GM12878 (cell line): ENCODE results near the gene MRPL33. TPM values are rescaled to one million over a fixed set of nuclear protein-coding genes. Genes with fewer than 3 reads are reported as not detected.

Experiments used
- BCLAF1 ChIP-seq: fragments of 450-650 bp; IDR thresholded peaks from 2 replicates; pipeline ENCODE4 v1.6.1; 2017; ENCODE audit warnings: antibody characterized with exemption, mild to moderate bottlenecking, moderate library complexity
- CBX3 ChIP-seq: fragments of 200-600 bp; sonication (generic); IDR thresholded peaks from 2 replicates; pipeline ENCODE4 v1.6.1; 2016; ENCODE audit warnings: low read depth, borderline replicate concordance
- CREM ChIP-seq: IDR thresholded peaks from 2 replicates; pipeline ENCODE4 v1.6.1; 2014; ENCODE audit warnings: antibody characterized with exemption, low read depth
- DPF2 ChIP-seq: fragments of 450-650 bp; IDR thresholded peaks from 2 replicates; pipeline ENCODE4 v1.6.1; 2017; ENCODE audit warnings: mild to moderate bottlenecking
- ETV6 ChIP-seq, 2 experiments: fragments of 450-650 bp in 1 of 2; IDR thresholded peaks in 1 of 2; conservative IDR thresholded peaks in 1 of 2; 2 replicates each; pipeline ENCODE4 v1.6.1; 2014; ENCODE audit warnings: antibody characterized with exemption in 1 of 2, borderline replicate concordance in 1 of 2, low read depth in 1 of 2, mild to moderate bottlenecking in 1 of 2, moderate library complexity in 1 of 2
- MAX ChIP-seq: IDR thresholded peaks from 2 replicates; pipeline ENCODE4 v1.6.1; 2012; ENCODE audit warnings: low read depth, low read length, improper control_type of control experiment
- MLLT1 ChIP-seq: fragments of 450-650 bp; IDR thresholded peaks from 2 replicates; pipeline ENCODE4 v1.6.1; 2016; ENCODE audit warnings: mild to moderate bottlenecking
- MYB ChIP-seq: fragments of 150-350 bp; IDR thresholded peaks from 2 replicates; pipeline ENCODE4 v1.6.1; 2014; ENCODE audit warnings: mild to moderate bottlenecking, low read depth, low read length, borderline replicate concordance
- NR2C1 ChIP-seq: fragments of 450-650 bp; IDR thresholded peaks from 2 replicates; pipeline ENCODE4 v1.6.1; 2017; ENCODE audit warnings: antibody characterized with exemption, mild to moderate bottlenecking, moderate library complexity
- NRF1 ChIP-seq: conservative IDR thresholded peaks from 2 replicates; pipeline ENCODE4 v1.6.1; 2011; ENCODE audit warnings: mild to moderate bottlenecking, low read depth, low read length, improper control_type of control experiment
- PKNOX1 ChIP-seq: fragments of 450-650 bp; IDR thresholded peaks from 2 replicates; pipeline ENCODE4 v1.6.1; 2016; ENCODE audit warnings: mild to moderate bottlenecking
- POLR2A ChIP-seq: IDR thresholded peaks from 2 replicates; pipeline ENCODE4 v1.6.1; 2011; ENCODE audit warnings: low read depth, mild to moderate bottlenecking, low read length
- RAD51 ChIP-seq: fragments of 450-650 bp; IDR thresholded peaks from 2 replicates; pipeline ENCODE4 v1.6.1; 2016; ENCODE audit warnings: moderate library complexity, mild to moderate bottlenecking, inconsistent platforms
- RB1 ChIP-seq: fragments of 450-650 bp; formaldehyde crosslinking; IDR thresholded peaks from 2 replicates; pipeline ENCODE4 v1.6.1; 2017; ENCODE audit warnings: mild to moderate bottlenecking, borderline replicate concordance
- SMAD1 ChIP-seq: fragments of 450-650 bp; IDR thresholded peaks from 2 replicates; pipeline ENCODE4 v1.6.1; 2018; ENCODE audit warnings: mild to moderate bottlenecking, low read depth; ENCODE audit not compliant: partially characterized antibody
- TAF1 ChIP-seq: IDR thresholded peaks from 2 replicates; pipeline ENCODE4 v1.6.1; 2011; ENCODE audit warnings: mild to moderate bottlenecking, low read depth, low read length, borderline replicate concordance
- TBL1XR1 ChIP-seq: IDR thresholded peaks from 2 replicates; pipeline ENCODE4 v1.6.1; 2012; ENCODE audit warnings: low read depth, low read length, improper control_type of control experiment
- USF1 ChIP-seq: IDR thresholded peaks from 2 replicates; pipeline ENCODE4 v1.6.1; 2011; ENCODE audit warnings: borderline replicate concordance, low read depth, mild to moderate bottlenecking, moderate library complexity, mixed read lengths, low read length; ENCODE audit not compliant: insufficient read depth; ENCODE audit errors: extremely low read length
- ZNF217 ChIP-seq: fragments of 450-650 bp; IDR thresholded peaks from 2 replicates; pipeline ENCODE4 v1.6.1; 2017; ENCODE audit warnings: antibody characterized with exemption, mild to moderate bottlenecking
- polyA plus RNA-seq, 11 experiments: library from polyadenylated mRNA; depleted of rRNA in 4 of 11; unstranded in 6 of 11; stranded (reverse) in 5 of 11; fragments of >200 nt; fragmentation: Nextera tagmentation in 4 of 11; fragmentation: Illumina TruSeq in 1 of 11; extraction: Ambion mirVana in 4 of 11; extraction: Trizol in 1 of 11; gene quantifications; 1 replicate in 1 of 11; 2 replicates in 10 of 11; pipeline versions ENCODE4 v1.2.1 to v1.2.3, GENCODE V29; 2011 to 2016; ENCODE audit warnings: inconsistent platforms in 2 of 11, missing spikeins in 2 of 11, low read depth in 1 of 11
- total RNA-seq, 4 experiments: library from RNA; depleted of rRNA in 3 of 4; stranded (reverse); fragments of >200 nt in 3 of 4; fragmentation: Illumina TruSeq in 1 of 4; extraction: Trizol in 1 of 4; gene quantifications; 2 replicates each; pipeline versions ENCODE4 v1.2.1 to v1.2.3, GENCODE V29; 2013 to 2021

The MRPL33 gene
- total and polyA plus RNA-seq, 10 of the 15 experiments (the other 5 are each of a cell fraction or from before 2014, with no cell fraction given) = 50.1 to 318 (median 160) TPM

GRCh38 chr2:27771548-27772335, at the start of gene MRPL33 (continued):
- peak; percentile 86 for TF ChIP-seq MLLT1
- TF ChIP-seq MYB = no peak
- TF ChIP-seq MAX = peak; percentile 58; the same call in 1 of the 2 replicates
- peak; percentile 70; the same call in 1 of the 2 replicates for TF ChIP-seq TBL1XR1
- TF ChIP-seq RAD51 = no peak
- 0 out of 2 replicates have a peak, but pooled peaks have one; percentile 36 for TF ChIP-seq DPF2
- peak; percentile 56; the same call in 1 of the 2 replicates for TF ChIP-seq TAF1
- TF ChIP-seq PKNOX1 = peak; percentile 44; the same call in 1 of the 2 replicates
- TF ChIP-seq CBX3 = no peak
- no peak for TF ChIP-seq ETV6 (conservative IDR thresholded peaks at IDR 0.05 in 1 of 2, IDR thresholded peaks at IDR 0.05 in 1 of 2; ENCODE audit: borderline replicate concordance in 1 of 2, low read depth in 1 of 2)
- TF ChIP-seq BCLAF1 = no peak
- TF ChIP-seq RB1 = no peak; the same call in 1 of the 2 replicates
- peak; percentile 90 for TF ChIP-seq POLR2A
- peak; percentile 60 for TF ChIP-seq SMAD1
- peak; percentile 99 for TF ChIP-seq NR2C1
- TF ChIP-seq NRF1 = no peak
- no peak for TF ChIP-seq USF1
- no peak for TF ChIP-seq ZNF217
- peak; percentile 74; the same call in 1 of the 2 replicates for TF ChIP-seq CREM
